ENCODE results near the gene STX7. TPM values are rescaled to one million over a fixed set of nuclear protein-coding genes. Genes with fewer than 3 reads are reported as not detected.

STX7 gene
- total RNA-seq, 1 experiment from 2014 or later = 27.8 TPM

- H3K9me3 ChIP-seq (ENCODE audit: control insufficient read depth in 1 of 2, insufficient read depth in 1 of 2, low read depth in 1 of 2, low read length in 2 of 2) = no peaks in the 10 kb centered on the region
- CTCF ChIA-PET = no interaction called here
- H3K9me2 ChIP-seq (ENCODE audit: insufficient read depth) = no peaks in the 10 kb centered on the region
- H3K4me3 ChIP-seq (replicated peaks in 1 of 2; ENCODE audit: low read depth in 1 of 2, low read length in 2 of 2) = no peak overlapping the region
- H3K36me3 ChIP-seq (ENCODE audit: control insufficient read depth in 1 of 2, insufficient read depth in 2 of 2, low read length in 2 of 2) = no peaks in the 10 kb centered on the region
- DNase-seq (ENCODE audit: low read depth, low spot score) = no peak
- RAD21 ChIA-PET (ENCODE audit: low non-redundant PET in 1 of 2, low total read pairs in 2 of 2, uncharacterized antibody in 2 of 2, unreplicated experiment in 2 of 2) = no interaction called here
- POLR2A ChIA-PET = no interaction called here
- no peaks in the 10 kb centered on the region for H3K27me3 ChIP-seq (ENCODE audit: insufficient read depth, low read length)
- no TSS peak for BruUV-seq (replicated peaks)
- TF ChIP-seq YY1 (IDR thresholded peaks at IDR 0.05; ENCODE audit: extremely low read depth, insufficient replicate concordance, low read depth, low read length) (no peak), JUND (IDR thresholded peaks at IDR 0.05) (no peak), SRF (IDR thresholded peaks at IDR 0.05; ENCODE audit: low read depth) (no peak), ZBTB33 (IDR thresholded peaks at IDR 0.05; ENCODE audit: extremely low read depth, insufficient replicate concordance, low read length) (no peak), ZFX (IDR thresholded peaks at IDR 0.05) (no peak), SP1 (IDR thresholded peaks at IDR 0.05; ENCODE audit: low read depth) (no peak), POLR2A (IDR thresholded peaks at IDR 0.05; ENCODE audit: borderline replicate concordance, extremely low read depth, insufficient read depth, insufficient read length) (no peak), POLR2AphosphoS5 (IDR thresholded peaks at IDR 0.05; ENCODE audit: low read depth, low read length) (no peak), TCF7L2 (IDR thresholded peaks at IDR 0.05; ENCODE audit: borderline replicate concordance, extremely low read depth, insufficient read depth, insufficient read length) (no peak), CTCF (IDR thresholded peaks at IDR 0.05 in 2 of 3, conservative IDR thresholded peaks at IDR 0.05 in 1 of 3; ENCODE audit: borderline replicate concordance in 1 of 3, insufficient read depth in 1 of 3, low read depth in 2 of 3, low read length in 2 of 3) (no peak), ZNF274 (IDR thresholded peaks at IDR 0.05; ENCODE audit: low read depth, low read length) (no peak), RAD21 (IDR thresholded peaks at IDR 0.05; ENCODE audit: low read depth) (no peak), ELF1 (IDR thresholded peaks at IDR 0.05; ENCODE audit: borderline replicate concordance, low read depth) (no peak), REST (IDR thresholded peaks at IDR 0.05; ENCODE audit: low read depth) (no peak), FOSL1 (IDR thresholded peaks at IDR 0.05; ENCODE audit: low read depth) (no peak), EGR1 (IDR thresholded peaks at IDR 0.05; ENCODE audit: low read depth) (no peak), CEBPB (IDR thresholded peaks at IDR 0.05; ENCODE audit: low read depth) (no peak), EZH2phosphoT487 (IDR thresholded peaks at IDR 0.05; ENCODE audit: borderline replicate concordance) (no peak)
- peaks cover 7% of the 10 kb centered on the region; the same call in 1 of the 2 replicates for H3K79me2 ChIP-seq (ENCODE audit: insufficient read depth, low read length)
- intact Hi-C loops (cut with micrococcal nuclease) = loop anchor here (10.0 kb wide), 1 partner anchor 783 kb away; no protein-coding TSS in a partner anchor
- no peaks in the 10 kb centered on the region for H4K20me1 ChIP-seq (ENCODE audit: insufficient read depth)
- H3K27ac ChIP-seq (ENCODE audit: low read depth, low read length) = no peak overlapping the region
- no peak overlapping the region for H3K9ac ChIP-seq (ENCODE audit: low read length)
- no peaks in the 10 kb centered on the region for H3K4me1 ChIP-seq (ENCODE audit: control insufficient read depth in 1 of 2, insufficient read depth in 2 of 2, low read length in 2 of 2)
- no peak for ATAC-seq
- no peak overlapping the region for H2AFZ ChIP-seq (ENCODE audit: low read depth, low read length, poor library complexity, severe bottlenecking)
- H3K4me2 ChIP-seq (ENCODE audit: low read length) = no peak overlapping the region
Observed at GRCh38 chr6:132478266-132478665, 34.6 kb downstream of the STX7 start.
